GM19023 (cell line): Measurements from ENCODE around the gene ARHGAP8.

Experiments used
- ATAC-seq: cut with Tn5 transposase; IDR thresholded peaks from one replicate; pipeline ENCODE4 v1.9.1; 2021; ENCODE audit warnings: mild to moderate bottlenecking, moderate library complexity; ENCODE audit not compliant: unreplicated experiment

The ARHGAP8 gene

DNA sequence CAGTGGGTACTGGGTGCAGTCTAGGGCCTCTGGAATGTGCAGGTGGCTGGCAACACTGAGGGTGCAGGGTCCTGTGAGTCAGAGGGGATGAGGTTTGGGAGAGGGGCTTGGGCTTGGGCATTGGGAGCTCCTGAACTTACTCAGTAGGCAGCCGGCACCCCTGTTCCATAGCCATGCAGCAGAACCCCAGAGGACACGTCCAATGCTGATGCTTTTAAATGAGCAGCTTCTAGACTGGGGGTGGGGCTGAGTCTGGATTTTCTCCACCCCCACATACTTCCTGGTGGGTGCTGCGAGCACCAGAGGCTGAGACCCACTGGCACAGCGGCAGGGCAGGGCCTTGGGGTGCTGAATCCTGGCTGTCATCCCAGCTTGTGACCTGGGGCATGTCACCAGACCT, 71.4 kb downstream of the ARHGAP8 start:
- ATAC-seq, result no peak

DNA sequence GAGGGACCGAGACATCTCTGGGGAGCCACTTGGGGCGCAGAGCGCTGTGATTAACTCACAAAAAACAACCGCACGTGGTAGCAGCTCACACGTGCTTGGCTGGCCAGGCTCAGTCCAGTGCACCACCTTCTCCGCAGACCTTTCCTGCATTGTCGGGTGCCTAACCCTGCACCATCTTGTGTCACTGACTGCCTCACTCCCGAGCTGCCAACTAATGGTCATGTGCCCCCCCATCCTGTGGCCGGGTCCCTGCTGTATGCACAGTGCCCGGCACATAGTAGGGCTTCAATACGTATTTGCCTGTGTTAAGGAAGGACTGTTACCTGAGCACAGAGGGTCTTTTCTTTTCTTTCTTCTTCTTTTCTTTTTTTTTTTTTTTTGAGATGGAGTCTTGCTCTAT, 71.9 kb downstream of the ARHGAP8 start:
- no peak for ATAC-seq

- no peak for ATAC-seq
Observed at GRCh38 chr22:44825310-44826150, 73.2 kb downstream of the ARHGAP8 start.

GRCh38 chr22:44827666-44828190, 75.4 kb downstream of the ARHGAP8 start:
- no peak for ATAC-seq

DNA sequence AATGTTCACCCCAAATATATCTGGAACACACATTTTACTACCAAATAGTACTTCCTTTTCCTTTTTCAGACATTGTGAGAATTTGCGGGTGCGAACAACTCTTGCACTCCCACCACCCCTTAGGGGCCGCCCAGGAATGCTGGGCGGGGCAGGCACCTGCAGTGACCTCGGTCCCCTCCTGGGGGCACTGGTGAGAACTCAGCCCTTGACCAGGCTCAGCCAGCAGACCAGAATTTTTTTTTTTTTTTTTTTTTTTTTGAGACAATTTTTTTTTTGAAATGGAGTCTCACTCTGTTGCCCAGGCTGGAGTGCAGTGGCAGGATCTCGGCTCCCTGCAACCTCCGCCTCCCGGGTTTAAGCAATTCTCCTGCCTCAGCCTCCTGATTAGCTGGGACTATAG, 75.8 kb downstream of the ARHGAP8 start:
- ATAC-seq, result no peak

- no peak for ATAC-seq
Observed at GRCh38 chr22:44831885-44832284, 79.5 kb downstream of the ARHGAP8 start.

GRCh38 chr22:44834065-44834464, 81.7 kb downstream of the ARHGAP8 start:
- ATAC-seq, result no peak

GRCh38 chr22:44837481-44837880, 85.1 kb downstream of the ARHGAP8 start:
- ATAC-seq, result no peak

- no peak for ATAC-seq
Observed at GRCh38 chr22:44838316-44839016, 86.1 kb downstream of the ARHGAP8 start.

- ATAC-seq, result no peak
Observed at GRCh38 chr22:44839061-44839460, 86.7 kb downstream of the ARHGAP8 start.

GRCh38 chr22:44839721-44840120, 87.3 kb downstream of the ARHGAP8 start:
- ATAC-seq, result no peak

DNA sequence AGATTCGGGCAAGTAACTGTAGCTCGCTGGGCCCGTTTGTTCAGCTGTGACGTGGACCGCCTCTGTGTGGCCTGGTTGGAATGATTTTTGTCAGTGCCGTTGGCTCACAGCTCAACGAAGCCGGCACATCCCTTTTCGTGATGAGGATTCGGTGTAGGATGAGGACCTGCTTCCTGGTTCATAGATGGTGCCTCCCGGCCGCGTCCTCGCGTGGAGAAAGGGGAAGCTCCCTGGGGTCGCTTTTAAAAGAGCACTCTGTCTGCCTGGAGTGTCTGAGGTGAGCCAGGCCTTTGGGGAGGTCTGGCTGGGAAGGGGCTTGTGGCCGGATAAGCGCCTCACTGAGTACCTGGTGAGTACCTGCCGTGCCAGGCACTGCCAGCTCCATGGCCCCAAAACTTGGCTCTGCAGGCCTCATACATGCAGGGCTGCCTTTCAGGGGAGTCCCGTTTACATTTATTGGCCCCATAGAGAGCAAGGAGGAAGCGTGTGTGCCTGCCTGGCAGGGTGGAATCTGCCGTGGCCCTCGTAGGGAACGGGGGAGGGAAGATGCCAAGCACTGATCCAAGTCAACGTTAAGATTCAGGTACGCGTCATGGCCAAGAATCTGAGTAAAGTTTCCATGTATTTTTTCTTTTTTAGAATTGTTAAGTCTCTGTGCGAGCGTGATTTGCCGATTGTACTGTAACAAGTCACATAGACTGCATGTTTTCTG, 88.4 kb downstream of the ARHGAP8 start:
- ATAC-seq, result no peak

- ATAC-seq, result no peak
Observed at GRCh38 chr22:44842417-44842816, 90.0 kb downstream of the ARHGAP8 start.

GRCh38 chr22:44845191-44845590, 92.8 kb downstream of the ARHGAP8 start:
- ATAC-seq, result no peak

DNA sequence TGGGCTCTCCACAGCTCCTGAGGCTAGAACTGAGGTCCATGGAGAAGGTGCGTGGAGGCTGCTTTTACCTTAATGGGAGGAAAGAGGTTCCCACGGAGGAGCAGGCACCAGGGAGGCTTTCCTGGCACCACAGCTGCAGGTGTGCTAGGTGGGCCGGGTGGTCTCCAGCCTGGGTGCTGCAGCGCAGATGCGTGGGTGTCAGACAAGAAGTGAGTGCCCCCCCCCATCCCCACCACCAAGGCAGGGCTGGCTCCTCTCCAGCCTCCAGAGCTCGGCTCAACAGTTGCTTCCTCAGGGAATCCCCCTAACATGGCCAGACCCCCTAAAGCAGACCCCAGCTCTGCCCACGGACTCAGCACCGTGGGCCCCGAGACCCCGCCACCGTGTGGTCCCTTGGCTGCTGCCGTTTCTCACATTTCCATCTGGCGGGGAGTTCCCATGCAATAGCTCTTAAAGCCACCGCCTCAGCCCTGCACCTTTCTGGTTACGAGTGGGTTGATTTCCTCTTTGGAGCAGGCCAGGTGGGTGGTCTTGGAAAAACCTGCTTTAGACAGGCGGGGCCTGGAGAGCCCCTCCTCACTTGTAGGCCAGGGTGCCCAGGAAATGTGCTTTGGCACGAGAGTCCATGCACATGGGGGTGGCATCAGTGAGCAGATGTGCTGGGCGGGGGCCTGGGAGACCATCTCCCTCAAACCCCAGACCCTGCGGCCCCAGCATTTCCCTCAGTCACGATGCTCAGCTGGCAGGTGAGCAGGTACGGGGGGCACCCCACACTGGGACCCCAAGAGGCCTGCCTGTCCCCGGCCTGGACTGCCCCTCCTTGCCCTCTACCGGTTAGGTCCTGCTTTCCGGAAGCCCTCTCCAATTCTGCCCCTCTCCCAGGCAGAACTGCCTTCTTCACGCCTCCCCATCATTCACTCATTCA, 93.7 kb downstream of the ARHGAP8 start:
- ATAC-seq, result no peak

DNA sequence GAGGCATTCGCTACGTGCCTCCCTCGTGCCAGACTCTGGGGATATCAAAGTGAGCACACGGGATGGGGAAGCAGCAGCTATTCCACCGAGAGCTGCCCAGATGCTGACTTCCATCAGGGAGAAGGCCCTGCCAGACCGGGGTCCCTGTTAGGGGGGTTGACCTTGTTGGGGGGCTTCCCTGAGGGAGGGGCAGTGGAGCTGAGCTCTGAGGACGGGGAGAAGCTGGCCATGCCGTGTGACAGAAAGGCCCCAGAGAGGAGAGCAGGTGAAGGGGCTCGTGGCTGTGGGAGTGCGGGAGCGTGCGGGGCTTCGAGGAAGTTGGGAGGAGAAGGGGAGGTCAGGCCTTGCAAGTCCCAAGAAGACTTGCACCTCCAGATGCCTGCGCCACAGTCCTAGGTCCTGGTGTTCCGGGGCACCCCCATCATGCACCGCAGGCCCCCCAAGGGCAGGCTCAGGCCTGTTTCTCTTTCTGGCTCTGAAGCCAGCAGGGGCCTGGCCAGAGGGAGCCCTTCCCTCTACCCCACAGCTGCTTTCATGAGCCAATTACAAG, 94.4 kb downstream of the ARHGAP8 start:
- no peak for ATAC-seq

GRCh38 chr22:44847380-44847779, 95.0 kb downstream of the ARHGAP8 start:
- no peak for ATAC-seq

GRCh38 chr22:44847892-44848291, 95.5 kb downstream of the ARHGAP8 start:
- ATAC-seq, result no peak

GRCh38 chr22:44848296-44848741, 95.9 kb downstream of the ARHGAP8 start:
- no peak for ATAC-seq
